Ovary (tissue), 9 donors: ENCODE results near the gene CRYGD. TPM values are rescaled to one million over a fixed set of nuclear protein-coding genes. Genes with fewer than 3 reads are reported as not detected.

ENCODE experiments used
- DNase-seq, 5 donors: peaks; one replicate each; pipeline ENCODE4 v3.0.0-alpha.2; 2019 to 2020
- H3K27ac ChIP-seq, 2 donors: fragments of 200-600 bp; one replicate each; pipeline versions ENCODE4 v1.5.1 to v1.8.0; 2019 to 2022
- H3K27me3 ChIP-seq: fragments of 200-600 bp; one replicate; pipeline ENCODE4 v1.8.0; 2022
- H3K36me3 ChIP-seq: fragments of 200-600 bp; sonication (generic); one replicate; pipeline ENCODE4 v1.5.1; 2019
- H3K4me1 ChIP-seq: one replicate; pipeline ENCODE4 v1.8.1; 2013; ENCODE audit warnings: mild to moderate bottlenecking, moderate library complexity; ENCODE audit not compliant: insufficient read depth
- H3K4me3 ChIP-seq: fragments of 200-600 bp; sonication (generic); one replicate; pipeline ENCODE4 v1.5.1; 2017
- H3K9me3 ChIP-seq, 2 donors: fragments of 200-600 bp in 1 of 2; sonication (generic) in 1 of 2; one replicate each; pipeline versions ENCODE4 v1.5.1 to v1.8.1; 2013 to 2019; ENCODE audit warnings: mild to moderate bottlenecking in 1 of 2, moderate library complexity in 1 of 2
- EP300 ChIP-seq: sonication (generic); formaldehyde crosslinking; IDR thresholded peaks from one replicate; pipeline ENCODE4 v1.6.1; 2017; ENCODE audit warnings: antibody characterized with exemption
- POLR2A ChIP-seq: fragments of 450-650 bp; IDR thresholded peaks from one replicate; pipeline ENCODE4 v1.6.1; 2017; ENCODE audit warnings: antibody characterized with exemption, mild to moderate bottlenecking, moderate library complexity
- WGBS, 3 donors: extraction: QIAGEN DNeasy Blood & Tissue Kit in 1 of 3; methylation state at CpG; one replicate each; pipeline versions ENCODE4 v1.1.5 to v1.1.7; 2013 to 2017; 5-methylcytosine and 5-hydroxymethylcytosine counted together
- intact Hi-C, 4 donors: fragments of 100-400 bp; cut with DNase I; formaldehyde crosslinking; loops; one replicate each; pipeline versions ENCODE4 v1.11.0 to v1.15.1; 2022 to 2023
- polyA plus RNA-seq, 2 donors: library from polyadenylated mRNA; stranded (reverse); fragments of 200-250 nt in 1 of 2; fragments of 350-450 nt in 1 of 2; fragmentation: Illumina TruSeq in 1 of 2; extraction: RNeasy Lipid Tissue Mini Kit (QIAGEN cat#74804) in 1 of 2; gene quantifications; one replicate each; pipeline ENCODE4 v1.2.3, GENCODE V29; 2013 to 2014
- total RNA-seq, 7 donors: library from RNA; depleted of rRNA in 2 of 7; stranded (reverse); fragments of >200 nt in 2 of 7; fragmentation: NEBNext Ultra II Directional in 3 of 7; extraction: Animal tissue kit (Norgen Biotek cat#: 25700) in 3 of 7; gene quantifications; one replicate each; pipeline versions ENCODE4 v1.1.0 to v1.2.4, GENCODE V29; 2016 to 2023
- TF ChIP-seq, protein P1 (sequence below), 3 donors: fragments of 450-650 bp in 2 of 3; fragments of 200-600 bp in 1 of 3; IDR thresholded peaks; one replicate each; pipeline versions ENCODE4 v1.5.1 to v1.8.0; 2016 to 2022; ENCODE audit warnings: antibody characterized with exemption in 3 of 3, mild to moderate bottlenecking in 1 of 3
- donor health status: DM: no; HTN: no; CAD: no; lungs with moderate emphysema.
- donor health status: DM: no; HTN: no; CAD: no.
- donor health status: Bipolar disorder and iron deficiency.
- donor health status: DM: yes; HTN: yes; CAD: no.
- donor health status: DM: no; HTN: no; CAD: no.
- donor health status: DM: yes; HTN: yes; CAD: no.

CRYGD gene
- total and polyA plus RNA-seq, 9 donors, result 1.5 to 7.3 (median 3.8) TPM; not detected in 1

DNA sequence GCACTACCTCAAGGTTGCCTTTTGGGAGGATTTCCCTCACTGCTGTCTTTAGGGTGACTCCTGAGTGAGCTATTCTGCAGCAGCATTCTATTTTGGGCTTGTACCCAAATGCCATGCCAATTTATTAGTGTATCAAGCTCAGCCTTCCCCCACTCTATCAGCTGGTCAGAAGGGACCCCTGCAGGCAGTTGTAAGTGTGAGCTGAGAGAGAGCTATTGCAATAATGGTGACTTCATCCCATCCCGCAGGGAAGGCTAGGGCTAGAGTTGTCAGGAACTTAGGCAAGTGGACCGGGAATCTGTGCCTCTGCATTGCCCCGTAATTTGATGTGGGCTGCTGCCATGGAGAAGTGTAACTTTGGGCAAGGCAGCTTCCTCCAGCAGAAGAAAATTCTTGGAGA lies 23.4 kb upstream of the CRYGD start:
- Histone ChIP-seq H3K27me3 (no peaks in the 10 kb centered on the region), H3K27ac (no peak overlapping the region), H3K4me1 (no peaks in the 10 kb centered on the region), H3K36me3 (no peaks in the 10 kb centered on the region), H3K9me3 (no peaks in the 10 kb centered on the region), H3K4me3 (no peak overlapping the region)
- TF ChIP-seq, protein P1, sequence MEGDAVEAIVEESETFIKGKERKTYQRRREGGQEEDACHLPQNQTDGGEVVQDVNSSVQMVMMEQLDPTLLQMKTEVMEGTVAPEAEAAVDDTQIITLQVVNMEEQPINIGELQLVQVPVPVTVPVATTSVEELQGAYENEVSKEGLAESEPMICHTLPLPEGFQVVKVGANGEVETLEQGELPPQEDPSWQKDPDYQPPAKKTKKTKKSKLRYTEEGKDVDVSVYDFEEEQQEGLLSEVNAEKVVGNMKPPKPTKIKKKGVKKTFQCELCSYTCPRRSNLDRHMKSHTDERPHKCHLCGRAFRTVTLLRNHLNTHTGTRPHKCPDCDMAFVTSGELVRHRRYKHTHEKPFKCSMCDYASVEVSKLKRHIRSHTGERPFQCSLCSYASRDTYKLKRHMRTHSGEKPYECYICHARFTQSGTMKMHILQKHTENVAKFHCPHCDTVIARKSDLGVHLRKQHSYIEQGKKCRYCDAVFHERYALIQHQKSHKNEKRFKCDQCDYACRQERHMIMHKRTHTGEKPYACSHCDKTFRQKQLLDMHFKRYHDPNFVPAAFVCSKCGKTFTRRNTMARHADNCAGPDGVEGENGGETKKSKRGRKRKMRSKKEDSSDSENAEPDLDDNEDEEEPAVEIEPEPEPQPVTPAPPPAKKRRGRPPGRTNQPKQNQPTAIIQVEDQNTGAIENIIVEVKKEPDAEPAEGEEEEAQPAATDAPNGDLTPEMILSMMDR (IDR thresholded peaks at IDR 0.05), result no peak
- TF ChIP-seq EP300 (no peak), POLR2A (no peak)
- WGBS, 3 donors, result 62 to 81% (median 71%) methylated on average over 3 of the region's 3 CpGs
- no peak for DNase-seq
- intact Hi-C loops, result no loop called here

GRCh38 chr2:208147008-208147407 lies 22.7 kb upstream of the CRYGD start:
- Histone ChIP-seq H3K27ac (no peak overlapping the region), H3K4me3 (no peak overlapping the region), H3K27me3 (no peaks in the 10 kb centered on the region), H3K36me3 (no peaks in the 10 kb centered on the region), H3K9me3 (no peaks in the 10 kb centered on the region), H3K4me1 (no peaks in the 10 kb centered on the region)
- no peak for TF ChIP-seq POLR2A
- no peak for TF ChIP-seq EP300
- TF ChIP-seq, protein P1 (IDR thresholded peaks at IDR 0.05), result no peak
- intact Hi-C loops, result no loop called here
- no peak for DNase-seq

GRCh38 chr2:208146006-208146405 lies 21.7 kb upstream of the CRYGD start, which contains the start of gene CRYGB:
Gene CRYGB (minus strand): TSS chr2:208146158. CDS start chr2:208146120, 38 bp downstream.
- Histone ChIP-seq H3K27me3 (no peaks in the 10 kb centered on the region), H3K9me3 (no peaks in the 10 kb centered on the region), H3K4me3 (no peak within 1 kb of the TSS), H3K27ac (no peak within 1 kb of the TSS), H3K4me1 (no peaks in the 10 kb centered on the region), H3K36me3 (no peaks in the 10 kb centered on the region)
- WGBS, 3 donors, result 66 to 76% (median 74%) methylated on average over 6 of the region's 6 CpGs
- intact Hi-C loops, result no loop called here
- TF ChIP-seq, protein P1 (IDR thresholded peaks at IDR 0.05), result no peak
- TF ChIP-seq POLR2A, result no peak
- no peak for TF ChIP-seq EP300
- DNase-seq, result no peak

DNA sequence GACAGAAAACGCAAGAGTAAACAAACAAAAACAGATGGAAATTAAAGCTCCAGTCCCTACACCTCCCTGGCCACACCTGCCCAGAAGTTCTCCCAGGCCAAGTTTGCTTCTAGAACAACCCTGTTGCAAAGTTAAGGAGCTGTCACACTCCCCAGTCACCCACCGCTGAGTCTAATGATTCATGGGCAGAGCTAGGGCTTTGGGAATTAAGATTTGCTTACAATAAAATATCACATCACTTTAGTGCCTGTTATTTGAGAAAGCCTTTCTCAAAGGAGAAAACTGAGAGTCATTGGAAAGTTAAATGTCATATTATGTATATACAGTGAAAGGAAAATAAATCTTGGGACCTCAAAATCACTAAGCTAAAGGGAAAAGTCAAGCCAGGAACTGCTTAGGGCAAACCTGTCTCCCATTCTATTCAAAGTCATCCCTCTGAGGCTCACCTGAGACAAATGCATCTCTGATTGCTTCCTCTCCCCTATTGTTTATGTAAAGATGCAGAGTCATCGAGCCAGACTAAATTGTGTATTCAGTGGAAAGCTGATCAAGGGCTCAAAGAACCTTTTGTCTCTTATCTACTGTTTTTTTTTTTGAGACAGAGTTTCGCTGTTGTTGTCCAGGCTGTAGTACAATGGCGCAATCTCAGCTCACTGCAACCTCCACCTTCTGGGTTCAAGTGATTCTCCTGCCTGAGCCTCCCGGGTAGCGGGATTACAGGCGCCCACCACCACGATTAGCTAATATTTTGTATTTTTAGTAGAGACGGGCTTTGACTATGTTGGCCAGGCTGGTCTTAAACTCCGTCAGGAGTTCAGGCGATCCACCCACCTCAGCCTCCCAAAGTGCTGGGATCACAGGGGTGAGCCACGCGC lies 18.8 kb upstream of the CRYGD start:
- TF ChIP-seq POLR2A (no peak), EP300 (no peak)
- TF ChIP-seq, protein P1 (IDR thresholded peaks at IDR 0.05), result no peak
- WGBS, 3 donors, result 62 to 76% (median 63%) methylated on average over 12 to 14 of the region's 14 CpGs
- Histone ChIP-seq H3K9me3 (no peaks in the 10 kb centered on the region), H3K27ac (no peak overlapping the region), H3K4me3 (no peak overlapping the region), H3K27me3 (no peaks in the 10 kb centered on the region), H3K4me1 (no peaks in the 10 kb centered on the region), H3K36me3 (no peaks in the 10 kb centered on the region)
- no peak for DNase-seq
- intact Hi-C loops, result no loop called here
